WTC11 (cell line): Measurements from ENCODE around the gene SVBP. TPM values are rescaled to one million over a fixed set of nuclear protein-coding genes. Genes with fewer than 3 reads are reported as not detected.

Source experiments
- ATAC-seq: fragments of 200-7000 bp; cut with Tn5 transposase; 2 replicates; pipeline ENCODE4 v1.10.0; 2021; ENCODE audit warnings: mild to moderate bottlenecking, moderate library complexity
- CTCF ChIA-PET: fragments of 300-600 bp; sonication (Branson Sonifier 250); formaldehyde crosslinking; loops from one replicate; lab custom pipeline; 2021; ENCODE audit warnings: antibody characterized with exemption; lab: Charles Lee
- POLR2A ChIA-PET: fragments of 350-600 bp; sonication (Branson Sonifier 250); formaldehyde crosslinking; loops from one replicate; lab custom pipeline; 2021; ENCODE audit warnings: antibody characterized with exemption; lab: Charles Lee
- DNase-seq: peaks from one replicate; pipeline ENCODE4 v3.0.0; 2021; ENCODE audit warnings: low spot score
- H3K27ac Mint-ChIP-seq: 2 replicates; pipeline ENCODE4 v1.8.0; 2021; ENCODE audit warnings: mixed read lengths
- H3K27me3 Mint-ChIP-seq: 2 replicates; pipeline ENCODE4 v1.8.0; 2021; ENCODE audit warnings: low read depth, mild to moderate bottlenecking, moderate library complexity, mixed read lengths
- H3K36me3 Mint-ChIP-seq: 2 replicates; pipeline ENCODE4 v1.8.0; 2021; ENCODE audit warnings: mixed read lengths
- H3K4me1 Mint-ChIP-seq: 2 replicates; pipeline ENCODE4 v1.8.0; 2022; ENCODE audit warnings: mixed read lengths
- H3K4me3 Mint-ChIP-seq: 2 replicates; pipeline ENCODE4 v1.8.0; 2021; ENCODE audit warnings: mild to moderate bottlenecking, moderate library complexity, mixed read lengths
- H3K9me3 Mint-ChIP-seq: 2 replicates; pipeline ENCODE4 v1.8.0; 2021; ENCODE audit warnings: mixed read lengths
- AR ChIP-seq: fragments of 250-450 bp; sonication (Bioruptor Pico); IDR thresholded peaks from 2 replicates; pipeline ENCODE4 v1.9.0; 2021; ENCODE audit warnings: mild to moderate bottlenecking
- ATF1 ChIP-seq: sonication (generic); formaldehyde crosslinking; IDR thresholded peaks from 2 replicates; pipeline ENCODE4 v1.8.1; 2023; ENCODE audit warnings: mild to moderate bottlenecking, moderate library complexity, missing genetic modification reagents
- ATF6 ChIP-seq: sonication (generic); formaldehyde crosslinking; IDR thresholded peaks from 2 replicates; pipeline ENCODE4 v1.8.1; 2023; ENCODE audit warnings: mild to moderate bottlenecking, missing genetic modification reagents
- CDX4 ChIP-seq: fragments of 250-450 bp; sonication (Bioruptor Pico); IDR thresholded peaks from 2 replicates; pipeline ENCODE4 v1.9.0; 2021; ENCODE audit warnings: moderate library complexity, mild to moderate bottlenecking, inconsistent platforms, borderline replicate concordance
- EMX1 ChIP-seq: fragments of 250-450 bp; sonication (Bioruptor Pico); IDR thresholded peaks from 2 replicates; pipeline ENCODE4 v1.8.0; 2021; ENCODE audit warnings: mild to moderate bottlenecking
- FOXJ3 ChIP-seq: sonication (generic); formaldehyde crosslinking; IDR thresholded peaks from 2 replicates; pipeline ENCODE4 v1.9.0; 2021; ENCODE audit warnings: missing genetic modification reagents, mild to moderate bottlenecking, borderline replicate concordance
- FOXP4 ChIP-seq: sonication (generic); formaldehyde crosslinking; IDR thresholded peaks from 2 replicates; pipeline ENCODE4 v1.8.0; 2022; ENCODE audit warnings: mild to moderate bottlenecking, missing genetic modification reagents
- GRHL2 ChIP-seq: fragments of 250-450 bp; sonication (Bioruptor Pico); IDR thresholded peaks from 2 replicates; pipeline ENCODE4 v1.8.0; 2022; ENCODE audit warnings: mild to moderate bottlenecking, moderate library complexity; ENCODE audit not compliant: insufficient replicate concordance, severe bottlenecking
- NR3C1 ChIP-seq: sonication (generic); formaldehyde crosslinking; conservative IDR thresholded peaks from 2 replicates; pipeline ENCODE4 v1.8.1; 2023; ENCODE audit warnings: low read depth, mild to moderate bottlenecking, missing genetic modification reagents
- PREB ChIP-seq: sonication (generic); formaldehyde crosslinking; IDR thresholded peaks from 2 replicates; pipeline ENCODE4 v1.8.1; 2022; ENCODE audit warnings: mild to moderate bottlenecking, missing genetic modification reagents, moderate library complexity, borderline replicate concordance
- SP1 ChIP-seq: sonication (generic); formaldehyde crosslinking; conservative IDR thresholded peaks from 2 replicates; pipeline ENCODE4 v1.8.1; 2022; ENCODE audit warnings: missing genetic modification reagents
- ZNF416 ChIP-seq: fragments of 250-450 bp; sonication (Bioruptor Pico); IDR thresholded peaks from 2 replicates; pipeline ENCODE4 v1.9.0; 2021; ENCODE audit warnings: mild to moderate bottlenecking, inconsistent platforms
- ZNF671 ChIP-seq: fragments of 250-450 bp; sonication (Bioruptor Pico); IDR thresholded peaks from 2 replicates; pipeline ENCODE4 v1.8.0; 2021; ENCODE audit warnings: mild to moderate bottlenecking
- ZSCAN18 ChIP-seq: fragments of 250-450 bp; sonication (Bioruptor Pico); IDR thresholded peaks from 2 replicates; pipeline ENCODE4 v2.1.2; 2022; ENCODE audit warnings: mild to moderate bottlenecking, moderate library complexity
- total RNA-seq: library from RNA; stranded (reverse); gene quantifications from 3 replicates; pipeline ENCODE4 v1.2.3, GENCODE V29; 2021

Gene SVBP
- total RNA-seq, 1 experiment from 2014 or later: 28.7 TPM

GRCh38 chr1:42852608-42852980 is 35.4 kb upstream of the SVBP start (continued):
- no peak for TF ChIP-seq ATF6 (CRISPR knock-in tag)
- no peak for TF ChIP-seq ZNF416
- TF ChIP-seq EMX1 (CRISPR knock-in tag): no peak
- TF ChIP-seq FOXJ3 (CRISPR knock-in tag): no peak

GRCh38 chr1:42851960-42852607 is 34.9 kb upstream of the SVBP start:
- Mint-ChIP-seq H3K9me3 (peaks cover 14% of the 10 kb centered on the region), H3K27me3 (peaks cover 4% of the 10 kb centered on the region), H3K27ac (no peak overlapping the region), H3K4me3 (no peak overlapping the region), H3K36me3 (peaks cover 38% of the 10 kb centered on the region), H3K4me1 (peaks cover 17% of the 10 kb centered on the region)
- ChIA-PET POLR2A (interaction anchor here (0.6 kb wide), 1 partner anchor 1860 kb away, joined by 3 read pairs; no protein-coding TSS in a partner anchor), CTCF (no interaction called here)
- DNase-seq: no peak
- no peak for ATAC-seq
- TF ChIP-seq ZNF671 (CRISPR knock-in tag) (no peak), ZSCAN18 (CRISPR knock-in tag) (no peak), PREB (CRISPR knock-in tag) (no peak), SP1 (CRISPR knock-in tag) (no peak), GRHL2 (CRISPR knock-in tag) (no peak)

- ATAC-seq: no peak
- Mint-ChIP-seq H3K4me1 (peaks cover 18% of the 10 kb centered on the region), H3K27me3 (peaks cover 2% of the 10 kb centered on the region), H3K4me3 (no peak overlapping the region), H3K36me3 (peaks cover 32% of the 10 kb centered on the region), H3K27ac (no peak overlapping the region), H3K9me3 (peaks cover 7% of the 10 kb centered on the region)
- TF ChIP-seq NR3C1 (CRISPR knock-in tag) (no peak), AR (CRISPR knock-in tag) (no peak), ATF1 (CRISPR knock-in tag) (no peak), CDX4 (no peak), FOXP4 (CRISPR knock-in tag) (no peak)
- ChIA-PET POLR2A (no interaction called here), CTCF (no interaction called here)
- no peak for DNase-seq
Measured at GRCh38 chr1:42851420-42851819, 34.2 kb upstream of the SVBP start.
